NCI-H146 (cell line): ENCODE results near the gene TMEM9.

Experiments
- DNase-seq: peaks from one replicate; lab custom pipeline; 2025; lab: John Stamatoyannopoulos, UW

The TMEM9 gene

DNA sequence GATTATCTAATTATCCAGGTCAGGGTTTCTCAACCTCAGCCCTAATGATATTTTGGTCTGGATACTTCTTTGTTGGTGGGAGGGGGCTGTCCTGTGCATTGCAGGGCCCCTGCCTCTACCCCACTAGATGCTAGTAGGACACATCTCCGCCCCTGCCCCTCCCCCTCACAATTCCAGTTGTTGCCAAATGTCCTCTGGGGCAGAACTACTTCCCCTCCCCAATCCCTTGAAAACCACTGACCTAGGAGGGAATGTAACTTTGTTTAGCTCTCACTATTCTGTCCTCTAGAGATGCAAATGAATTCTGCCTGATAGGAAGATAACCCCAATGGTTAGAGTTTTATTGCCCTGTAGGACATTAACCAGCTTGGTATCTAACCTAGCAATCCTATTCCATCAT is 50.1 kb downstream of the TMEM9 start:
- DNase-seq: no peak

GRCh38 chr1:201103666-201104065 is 50.6 kb downstream of the TMEM9 start:
- no peak for DNase-seq

GRCh38 chr1:201100169-201100930 is 53.9 kb downstream of the TMEM9 start:
- DNase-seq: no peak

GRCh38 chr1:201098992-201099677 is 55.1 kb downstream of the TMEM9 start:
- DNase-seq: no peak

DNA sequence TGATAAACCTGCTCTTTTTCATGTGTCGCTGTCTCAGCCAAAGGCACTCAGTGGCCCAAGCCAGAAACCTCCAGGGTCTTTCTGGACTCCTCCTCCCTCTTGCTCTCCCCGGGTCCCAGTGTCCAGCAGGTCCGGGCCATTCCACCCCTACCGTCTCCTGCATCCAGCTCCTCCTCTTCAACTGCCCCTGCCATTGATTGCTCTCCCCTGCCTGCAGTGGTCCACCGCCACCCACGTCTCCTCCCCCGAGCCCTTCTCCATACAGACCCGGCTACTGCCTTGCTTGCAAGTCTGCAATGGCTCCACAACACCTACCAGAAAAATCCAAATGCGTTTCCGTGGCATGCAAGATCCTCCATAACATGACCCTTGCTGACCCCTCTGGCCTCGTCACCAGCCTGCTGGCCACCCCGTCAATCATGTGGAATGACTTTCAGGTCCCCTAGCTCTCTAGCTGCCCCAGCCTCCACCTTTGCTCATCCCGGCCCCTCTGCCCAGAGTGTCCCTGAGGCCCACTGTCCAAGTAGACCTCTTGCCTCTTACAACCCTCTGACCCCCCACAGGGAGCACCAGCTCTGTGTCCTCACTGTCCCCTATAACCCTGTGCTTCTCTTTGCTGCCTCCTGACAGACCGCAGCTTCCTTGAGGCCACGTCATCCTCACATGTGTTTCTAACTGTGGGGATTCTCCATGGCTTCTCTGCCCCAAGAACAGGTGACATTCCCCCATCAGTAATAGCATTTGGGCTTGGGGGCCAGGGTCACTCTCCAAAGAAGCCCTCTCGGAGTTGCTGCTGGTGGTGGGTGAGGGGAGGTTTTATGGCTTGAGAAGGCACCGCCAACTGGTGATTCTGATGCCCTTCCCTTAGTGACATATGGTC is 57.1 kb downstream of the TMEM9 start:
- DNase-seq: no peak

GRCh38 chr1:201096041-201096461 is 58.2 kb downstream of the TMEM9 start:
- DNase-seq: no peak

DNA sequence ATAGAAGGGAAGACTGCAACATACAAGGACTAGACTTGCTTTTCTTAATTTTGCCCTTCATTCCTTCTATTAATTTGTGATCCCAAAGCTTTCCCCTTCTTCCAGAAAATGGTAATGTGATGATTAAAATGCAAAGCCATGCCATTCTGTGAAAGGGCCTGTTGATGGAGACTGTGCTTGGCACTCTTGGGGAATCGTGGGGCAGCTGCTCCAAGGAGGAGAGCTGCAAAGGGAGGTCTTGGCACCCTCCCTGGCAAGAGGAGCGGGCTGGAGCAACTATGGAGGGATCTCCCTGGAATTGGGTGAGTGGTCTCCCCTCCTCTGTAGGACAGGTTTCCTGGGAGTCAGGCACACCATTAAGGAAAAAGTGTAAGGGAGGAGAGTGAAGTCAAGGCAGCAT is 58.7 kb downstream of the TMEM9 start:
- DNase-seq: no peak

DNA sequence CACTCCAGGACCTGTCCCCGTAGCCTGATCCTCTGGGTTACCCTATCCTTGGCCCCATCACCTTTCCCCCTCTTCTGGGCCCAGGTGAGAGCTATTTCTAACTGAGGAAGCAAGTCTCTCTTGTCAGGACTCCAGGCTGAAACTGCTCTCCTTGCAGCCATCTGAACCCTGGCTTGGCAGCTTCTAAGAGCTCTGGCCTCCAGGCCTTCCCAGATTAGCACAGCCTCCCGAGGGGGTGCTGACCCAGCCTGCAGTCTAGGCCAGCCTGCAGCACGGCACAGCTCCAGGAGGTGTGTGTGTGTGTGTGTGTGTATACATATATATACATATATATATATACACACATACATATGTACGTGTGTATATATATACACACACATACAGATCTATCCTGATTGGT is 59.4 kb downstream of the TMEM9 start:
- DNase-seq: no peak

- no peak for DNase-seq
Observed at GRCh38 chr1:201093962-201094361, 60.3 kb downstream of the TMEM9 start.

GRCh38 chr1:201093561-201093960 is 60.7 kb downstream of the TMEM9 start:
- no peak for DNase-seq

- no peak for DNase-seq
Observed at GRCh38 chr1:201092738-201093137, 61.5 kb downstream of the TMEM9 start.

GRCh38 chr1:201091256-201091655 is 63.0 kb downstream of the TMEM9 start:
- no peak for DNase-seq

GRCh38 chr1:201090541-201090940 is 63.7 kb downstream of the TMEM9 start:
- DNase-seq: no peak

- no peak for DNase-seq
Observed at GRCh38 chr1:201089596-201089995, 64.7 kb downstream of the TMEM9 start.

- no peak for DNase-seq
Observed at GRCh38 chr1:201088901-201089525, 65.3 kb downstream of the TMEM9 start.

GRCh38 chr1:201088395-201088794 is 65.9 kb downstream of the TMEM9 start:
- no peak for DNase-seq

- peak; percentile 75 for DNase-seq
Observed at GRCh38 chr1:201085902-201086735, 68.2 kb downstream of the TMEM9 start.
